Measurements from ENCODE around the gene SLC13A2.

Gene SLC13A2

GRCh38 chr17:28494445-28495188 is 21.2 kb downstream of the SLC13A2 start:
- DNase-seq: peak; percentile 75 to 76

GRCh38 chr17:28495635-28496034 is 22.2 kb downstream of the SLC13A2 start:
- DNase-seq: no peak

GRCh38 chr17:28497931-28498330 is 24.5 kb downstream of the SLC13A2 start:
- DNase-seq: no peak

GRCh38 chr17:28498652-28499363 is 25.4 kb downstream of the SLC13A2 start:
- no peak for DNase-seq

GRCh38 chr17:28499364-28499664 is 25.9 kb downstream of the SLC13A2 start:
- DNase-seq: no peak

DNA sequence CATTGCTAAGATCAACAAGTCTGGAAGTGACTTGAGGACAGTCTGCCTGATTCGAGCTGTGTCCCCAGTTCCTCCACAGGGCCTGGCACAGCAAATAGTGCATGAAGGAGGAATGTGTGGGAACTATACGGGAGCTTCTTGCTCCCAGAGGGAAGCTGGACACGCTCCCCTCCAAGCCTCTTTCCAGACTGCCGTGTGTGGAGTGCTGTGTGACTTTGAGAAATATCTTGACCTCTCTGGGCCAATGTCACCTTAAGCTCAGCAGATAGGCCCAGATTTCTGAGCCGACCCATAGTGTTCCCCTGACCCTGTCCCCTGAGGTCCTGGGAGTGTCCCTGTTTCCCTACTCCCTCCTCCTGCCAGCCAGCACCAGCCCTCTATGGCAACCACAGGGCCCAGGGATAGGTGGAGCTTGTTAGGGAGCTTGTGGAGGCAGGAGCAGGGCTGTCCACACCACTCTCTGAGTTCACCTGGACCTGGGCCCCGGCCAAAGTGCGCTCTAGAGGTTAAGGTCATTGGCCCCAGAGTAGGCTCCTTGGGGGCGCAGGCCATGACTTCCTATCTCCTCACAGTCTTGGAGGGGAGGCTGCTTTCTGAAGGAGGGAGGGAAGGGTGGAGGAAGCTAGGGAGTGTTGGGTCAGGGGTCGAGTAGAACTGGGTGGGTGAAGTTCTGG is 26.4 kb downstream of the SLC13A2 start:
- no peak for DNase-seq

DNA sequence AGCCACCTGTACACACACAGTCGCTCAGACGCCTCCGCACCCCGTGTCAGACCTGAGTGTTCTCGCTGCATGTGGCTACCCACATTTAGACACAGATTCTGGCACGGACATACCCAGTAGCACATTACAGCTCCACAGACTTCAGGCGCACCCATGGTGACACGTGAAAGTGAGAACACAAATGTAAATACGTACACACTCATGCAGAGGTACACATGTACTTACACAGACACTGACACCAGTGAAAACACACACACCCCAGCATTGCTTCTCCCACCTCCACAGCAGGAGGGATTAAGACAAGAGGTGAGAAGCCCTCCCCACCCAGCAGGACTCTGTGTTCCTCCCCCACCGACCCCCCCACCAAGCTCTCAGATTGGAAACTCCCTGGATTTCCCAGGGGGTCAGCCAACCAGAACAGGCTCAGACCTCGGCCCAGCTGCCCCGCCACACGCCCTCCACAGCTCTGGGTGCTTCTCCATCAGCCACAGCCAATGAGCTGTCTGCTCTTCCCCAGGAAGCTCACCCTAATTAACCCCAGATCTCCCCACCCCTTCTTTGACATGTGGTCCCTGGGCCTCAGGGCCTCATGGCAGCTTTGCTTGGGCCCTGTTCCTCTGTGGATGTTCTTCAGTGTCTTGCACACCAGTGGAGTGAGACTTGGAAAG is 27.4 kb downstream of the SLC13A2 start:
- peak in 1 of 2 donors; percentile 6 for DNase-seq

DNA sequence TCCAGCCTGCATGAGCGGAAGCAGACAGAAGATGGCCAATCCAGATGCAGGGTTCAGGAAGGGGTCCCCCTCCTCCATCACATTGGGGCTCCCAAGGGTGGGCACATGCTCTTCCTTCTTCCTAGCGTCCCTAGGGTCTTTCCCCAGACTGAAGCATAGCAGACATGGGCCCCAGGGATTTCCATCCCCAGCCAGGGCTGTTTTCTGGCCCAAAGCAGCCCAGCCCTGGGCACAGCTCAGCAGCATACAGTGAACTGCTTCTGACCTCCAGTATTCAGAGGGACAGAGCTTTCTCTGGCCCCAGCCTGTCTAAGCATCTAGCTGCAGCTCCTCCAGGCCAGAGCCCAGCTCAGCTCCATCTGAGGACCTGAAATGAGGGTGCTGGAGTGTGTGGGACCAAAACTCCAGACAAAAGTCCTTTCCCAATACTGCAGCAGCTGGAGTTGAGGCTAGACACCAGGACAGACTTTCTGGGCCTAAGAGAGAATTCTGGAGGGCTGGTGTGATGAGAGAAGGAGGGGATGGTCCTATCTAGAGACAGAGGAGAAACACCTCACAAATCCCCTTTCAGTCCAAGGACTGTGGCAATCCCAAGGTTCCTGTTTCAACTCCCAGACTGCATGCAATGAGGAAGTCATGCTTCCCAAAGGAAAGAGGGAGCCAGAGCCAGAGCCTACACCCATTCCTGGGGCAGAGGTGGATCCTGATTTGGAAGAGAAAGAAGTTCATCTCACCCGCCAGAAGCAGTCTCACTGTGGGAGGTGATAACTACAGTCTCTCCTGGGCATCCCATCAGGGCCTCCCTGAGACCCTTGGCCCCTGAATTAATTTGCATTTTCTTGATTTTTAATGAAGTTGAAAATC is 28.2 kb downstream of the SLC13A2 start:
- DNase-seq: no peak

- no peak for DNase-seq
Observed at GRCh38 chr17:28503420-28503819, 30.0 kb downstream of the SLC13A2 start.

DNA sequence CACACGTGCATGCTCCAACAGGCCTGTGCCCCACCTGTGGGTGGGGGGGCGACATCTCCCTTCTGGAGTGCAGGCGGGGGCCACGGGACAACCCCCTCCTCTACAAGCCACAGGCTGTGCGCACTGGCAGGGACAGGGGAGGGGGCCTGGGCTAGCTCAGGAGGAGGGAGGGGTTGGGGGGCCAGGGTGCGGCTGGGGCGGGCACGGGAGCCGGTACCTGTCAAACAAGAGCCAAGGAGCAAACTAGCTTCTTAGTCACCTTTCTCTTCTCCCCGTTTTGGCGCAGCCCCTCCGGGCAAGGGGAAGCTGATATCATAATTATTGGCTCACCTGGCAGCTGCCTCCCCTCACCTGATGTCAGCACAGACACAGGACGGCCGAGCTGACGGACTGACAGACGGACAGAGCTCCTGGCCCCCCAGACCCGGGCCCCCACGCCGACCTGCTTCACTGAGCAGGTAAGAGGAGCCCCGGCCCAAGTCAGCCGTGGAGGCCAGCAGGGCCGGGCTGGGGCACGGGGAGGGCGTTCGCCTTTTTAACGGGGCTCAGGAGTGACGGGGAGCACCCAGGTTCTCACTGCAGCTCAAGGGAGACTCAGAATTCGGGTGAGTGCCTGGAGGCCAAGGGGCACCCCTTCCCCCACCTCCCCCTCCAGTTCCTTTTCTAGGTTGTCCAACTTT is 32.7 kb downstream of the SLC13A2 start, which contains the start of gene FOXN1:
FOXN1 (plus strand) TSS at position 363 of the 680 bp plus-strand sequence. CDS start 17,622 bp downstream, outside the sequence.
- DNase-seq: no peak

DNA sequence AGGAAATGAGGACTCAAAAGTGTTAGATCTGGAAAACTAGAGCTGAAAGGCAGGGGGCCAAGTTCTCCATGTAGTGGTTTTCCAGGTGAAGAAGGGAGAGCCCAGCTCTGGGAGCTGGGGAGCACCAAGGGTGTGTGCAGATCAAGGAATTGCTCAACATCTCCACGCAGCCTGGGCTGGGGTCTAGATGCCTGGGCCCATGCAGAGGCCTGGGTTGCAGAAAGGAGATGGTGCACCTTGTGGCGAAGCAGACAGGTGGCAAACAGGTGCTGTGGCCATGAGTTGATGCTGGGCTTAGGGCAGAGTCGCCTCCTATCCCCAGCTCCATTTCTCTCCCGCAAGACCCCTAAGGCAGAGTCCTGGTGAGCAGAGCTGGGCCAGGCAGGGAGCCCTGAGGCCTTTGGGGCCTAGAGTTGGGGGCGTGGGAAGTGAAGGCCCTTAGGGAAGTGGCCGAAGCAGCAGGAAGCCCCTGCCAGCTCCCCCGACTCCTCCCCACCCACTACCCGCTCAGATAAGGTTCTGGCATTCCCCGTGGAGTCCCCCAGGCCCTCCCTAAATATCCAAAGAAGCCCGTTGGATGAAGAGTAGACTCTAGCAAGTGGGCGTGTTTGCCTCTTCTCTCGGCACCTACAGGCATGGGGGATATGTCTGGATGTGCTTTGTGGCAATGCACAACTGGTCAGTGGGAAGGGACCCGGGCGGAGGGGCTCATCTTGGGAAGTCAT is 33.5 kb downstream of the SLC13A2 start:
- DNase-seq: no peak

GRCh38 chr17:28507567-28508203 is 34.2 kb downstream of the SLC13A2 start:
- no peak for DNase-seq

DNA sequence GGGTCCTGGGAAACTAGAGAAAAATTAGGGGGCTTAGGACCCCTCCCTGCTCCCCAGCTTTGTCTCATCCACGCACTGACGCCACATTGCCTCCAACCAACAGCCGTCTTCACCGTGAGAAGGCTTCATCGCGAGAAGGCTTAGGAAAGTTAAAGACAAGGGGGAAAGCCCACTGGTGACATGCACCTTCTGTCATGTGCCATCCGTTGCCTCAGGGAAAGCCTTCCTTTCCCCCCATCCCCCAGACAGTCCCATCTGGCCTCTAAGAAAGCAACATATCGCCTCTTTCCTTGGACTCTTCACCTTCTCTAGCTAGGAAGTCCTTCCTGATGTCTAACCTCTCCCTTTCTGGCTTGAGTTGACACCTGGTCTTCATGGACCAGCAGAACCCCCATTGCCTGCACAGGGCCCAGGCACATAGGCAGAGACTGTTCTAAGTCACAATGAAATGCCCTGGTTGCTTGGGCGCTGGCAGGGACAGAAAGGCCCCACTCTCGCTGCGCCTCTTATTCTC is 34.8 kb downstream of the SLC13A2 start:
- DNase-seq: no peak

- DNase-seq: peak in 1 of 2 donors; percentile 38
Observed at GRCh38 chr17:28509789-28510188, 36.3 kb downstream of the SLC13A2 start.

DNA sequence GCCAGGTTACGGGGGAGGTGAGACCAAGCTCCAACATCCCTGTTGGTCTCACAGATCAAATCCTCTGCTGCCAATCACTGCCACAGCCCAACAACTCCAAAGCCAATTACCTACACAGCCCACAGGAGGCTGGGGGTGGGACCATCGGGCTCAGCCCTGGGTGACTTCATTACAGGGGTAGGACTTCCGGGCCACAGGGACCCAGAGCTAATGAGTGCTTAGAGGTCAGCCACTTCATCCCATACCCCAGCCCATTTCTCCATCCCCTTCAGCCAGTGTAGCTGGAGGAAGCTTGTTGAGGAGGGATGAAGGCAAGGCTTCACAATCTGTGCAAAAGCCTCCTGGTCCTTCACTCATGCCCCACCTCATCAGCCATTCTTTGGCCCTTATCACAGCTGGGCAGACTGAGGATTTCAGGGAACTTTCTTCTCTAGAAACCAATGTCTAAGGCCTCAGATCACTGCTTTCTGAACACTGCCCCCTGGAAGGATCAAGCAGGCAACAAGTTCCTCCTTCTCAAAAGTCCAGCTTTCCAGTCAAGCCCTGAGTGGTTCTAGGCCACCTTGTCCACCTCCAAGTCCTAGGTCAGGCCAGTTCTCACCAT is 38.5 kb downstream of the SLC13A2 start:
- DNase-seq: no peak

GRCh38 chr17:28513476-28513875 is 40.0 kb downstream of the SLC13A2 start:
- DNase-seq: no peak

- no peak for DNase-seq
Observed at GRCh38 chr17:28514561-28515002, 41.1 kb downstream of the SLC13A2 start.

GRCh38 chr17:28515518-28515917 is 42.1 kb downstream of the SLC13A2 start:
- DNase-seq: no peak

DNA sequence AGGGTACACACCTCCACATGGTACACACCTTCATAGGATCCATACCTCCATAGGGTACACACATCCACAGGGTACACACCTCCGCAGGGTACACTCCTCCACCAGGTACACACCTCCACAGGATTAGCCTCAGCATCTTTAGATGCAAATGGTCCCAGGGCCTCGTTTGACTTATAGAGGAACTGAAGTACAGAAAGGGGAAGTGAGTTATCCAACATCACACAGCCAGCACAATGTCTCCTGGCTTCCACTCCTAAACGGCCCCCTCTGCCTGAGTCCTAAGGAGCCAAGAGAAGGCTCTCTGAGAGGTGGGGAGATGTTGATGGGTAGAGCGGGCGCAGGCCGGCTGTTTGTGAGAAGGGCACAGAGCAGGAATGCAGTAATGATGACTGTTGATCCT is 44.7 kb downstream of the SLC13A2 start:
- DNase-seq: no peak

DNA sequence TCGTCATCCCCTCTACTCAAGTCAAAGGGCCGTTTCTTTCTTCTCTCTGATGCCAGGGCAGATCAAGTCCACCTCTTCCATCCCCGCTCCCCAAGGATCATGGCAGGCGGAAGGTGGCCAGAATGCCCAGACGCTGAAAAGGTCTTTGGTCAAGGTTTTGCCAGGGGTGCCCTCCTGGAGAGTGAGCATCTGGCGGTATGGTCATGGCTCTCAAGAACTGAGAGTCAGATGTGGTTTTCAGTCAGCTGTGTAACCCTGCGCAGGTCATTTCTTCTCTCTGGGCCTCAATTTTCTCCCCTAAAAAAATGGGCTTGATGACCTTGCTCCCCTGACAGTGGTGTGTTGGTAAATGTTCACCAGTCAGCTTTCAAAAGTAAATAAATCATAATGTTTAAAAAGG is 45.1 kb downstream of the SLC13A2 start:
- no peak for DNase-seq
